OCI-LY3 (cell line): ENCODE measurements around the gene TSHR.
"Not testable (repeated sequence)": the region's sequence is repeated elsewhere in the genome, so short reads cannot be mapped to it uniquely, and the experiment has no call there.

ENCODE experiments used
- H2AFZ ChIP-seq: fragments of 200-600, 300-600 bp; shearing (Covaris generic); 2 replicates; pipeline ENCODE4 v1.6.0; 2014; ENCODE audit warnings: antibody characterized with exemption, low read depth, low read length
- H3K27ac ChIP-seq: fragments of 200-600, 300-600 bp; sonication (generic); 2 replicates; pipeline ENCODE4 v1.5.1; 2014; ENCODE audit warnings: mild to moderate bottlenecking, low read length, moderate library complexity, mixed read lengths
- H3K27me3 ChIP-seq: fragments of 200-600, 300-600 bp; sonication (generic); 2 replicates; pipeline ENCODE4 v1.6.1; 2014; ENCODE audit warnings: low read depth, low read length, mixed read lengths
- H3K36me3 ChIP-seq: fragments of 200-600, 300-600 bp; sonication (generic); replicated peaks from 2 replicates; pipeline ENCODE3; 2014; ENCODE audit warnings: low read depth, low read length, mixed read lengths
- H3K4me1 ChIP-seq: fragments of 300-600, 200-600 bp; sonication (generic); 2 replicates; pipeline ENCODE4 v1.6.1; 2014; ENCODE audit warnings: low read length, mixed read lengths
- H3K4me2 ChIP-seq: fragments of 200-600, 300-600 bp; sonication (generic); 2 replicates; pipeline ENCODE4 v1.6.1; 2014; ENCODE audit warnings: low read length, mixed read lengths
- H3K4me3 ChIP-seq: fragments of 300-600, 200-600 bp; sonication (generic); 2 replicates; pipeline ENCODE4 v1.5.1; 2014; ENCODE audit warnings: antibody characterized with exemption, mild to moderate bottlenecking, low read length, moderate library complexity
- H3K79me2 ChIP-seq: fragments of 300-600, 200-600 bp; shearing (Covaris generic); 2 replicates; pipeline ENCODE4 v1.6.1; 2014; ENCODE audit warnings: mild to moderate bottlenecking, low read length, mixed read lengths
- H3K9ac ChIP-seq: fragments of 300-600, 200-600 bp; shearing (Covaris generic); 2 replicates; pipeline ENCODE4 v1.6.0; 2014; ENCODE audit warnings: mild to moderate bottlenecking, low read length, moderate library complexity
- H3K9me3 ChIP-seq: fragments of 200-600, 300-600 bp; shearing (Covaris generic); 2 replicates; pipeline ENCODE4 v1.6.1; 2014; ENCODE audit warnings: low read length, mixed read lengths; ENCODE audit not compliant: insufficient read depth
- H4K20me1 ChIP-seq: fragments of 200-600, 300-600 bp; sonication (generic); 2 replicates; pipeline ENCODE4 v1.6.1; 2016; ENCODE audit warnings: low read length, mixed read lengths; ENCODE audit not compliant: insufficient read depth
- EZH2phosphoT487 ChIP-seq: fragments of 200-600 bp; shearing (Covaris generic); IDR thresholded peaks from 2 replicates; pipeline ENCODE4 v1.6.1; 2018; ENCODE audit warnings: antibody characterized with exemption, mixed run types, low read depth
- TF ChIP-seq, protein P1 (sequence below): fragments of 200-600, 300-600 bp; sonication (generic); IDR thresholded peaks from 2 replicates; pipeline ENCODE4 v1.5.1; 2014; ENCODE audit warnings: antibody characterized with exemption, low read length, low read depth

TSHR gene

DNA sequence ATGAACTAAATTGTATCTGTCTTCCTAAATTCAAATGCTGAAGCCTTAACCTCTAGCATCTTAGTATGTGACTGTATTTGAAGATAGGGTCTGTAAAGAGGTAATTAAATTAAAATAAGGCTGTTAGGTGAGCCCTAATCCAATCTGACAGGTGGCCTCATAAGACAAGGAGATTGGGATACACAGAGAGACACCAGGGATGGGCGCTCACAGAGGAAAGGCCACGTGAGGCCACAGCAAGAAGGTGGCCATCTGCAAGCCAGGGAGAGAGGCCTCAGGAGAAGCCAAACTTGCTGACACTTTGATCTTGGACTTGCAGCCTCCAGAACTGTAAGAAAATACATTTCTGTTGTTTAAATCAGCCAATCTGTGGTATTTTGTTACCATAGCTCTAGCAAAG, 154.8 kb downstream of the TSHR start:
- Histone ChIP-seq H4K20me1 (no peaks in the 10 kb centered on the region), H3K4me1 (no peaks in the 10 kb centered on the region), H3K4me2 (no peak overlapping the region), H3K27me3 (no peaks in the 10 kb centered on the region), H2AFZ (no peak overlapping the region), H3K9ac (no peak overlapping the region), H3K36me3 (no peaks in the 10 kb centered on the region), H3K27ac (no peak overlapping the region), H3K79me2 (no peaks in the 10 kb centered on the region), H3K4me3 (no peak overlapping the region), H3K9me3 (no peaks in the 10 kb centered on the region)
- TF ChIP-seq, protein P1, sequence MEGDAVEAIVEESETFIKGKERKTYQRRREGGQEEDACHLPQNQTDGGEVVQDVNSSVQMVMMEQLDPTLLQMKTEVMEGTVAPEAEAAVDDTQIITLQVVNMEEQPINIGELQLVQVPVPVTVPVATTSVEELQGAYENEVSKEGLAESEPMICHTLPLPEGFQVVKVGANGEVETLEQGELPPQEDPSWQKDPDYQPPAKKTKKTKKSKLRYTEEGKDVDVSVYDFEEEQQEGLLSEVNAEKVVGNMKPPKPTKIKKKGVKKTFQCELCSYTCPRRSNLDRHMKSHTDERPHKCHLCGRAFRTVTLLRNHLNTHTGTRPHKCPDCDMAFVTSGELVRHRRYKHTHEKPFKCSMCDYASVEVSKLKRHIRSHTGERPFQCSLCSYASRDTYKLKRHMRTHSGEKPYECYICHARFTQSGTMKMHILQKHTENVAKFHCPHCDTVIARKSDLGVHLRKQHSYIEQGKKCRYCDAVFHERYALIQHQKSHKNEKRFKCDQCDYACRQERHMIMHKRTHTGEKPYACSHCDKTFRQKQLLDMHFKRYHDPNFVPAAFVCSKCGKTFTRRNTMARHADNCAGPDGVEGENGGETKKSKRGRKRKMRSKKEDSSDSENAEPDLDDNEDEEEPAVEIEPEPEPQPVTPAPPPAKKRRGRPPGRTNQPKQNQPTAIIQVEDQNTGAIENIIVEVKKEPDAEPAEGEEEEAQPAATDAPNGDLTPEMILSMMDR, result no peak
- TF ChIP-seq EZH2phosphoT487, result no peak

GRCh38 chr14:81113176-81113575, 157.8 kb downstream of the TSHR start:
- H2AFZ ChIP-seq, result no peak overlapping the region
- H4K20me1 ChIP-seq, result no peaks in the 10 kb centered on the region
- H3K4me3 ChIP-seq, result no peak overlapping the region
- H3K79me2 ChIP-seq, result no peaks in the 10 kb centered on the region
- H3K4me1 ChIP-seq, result no peaks in the 10 kb centered on the region
- TF ChIP-seq EZH2phosphoT487, result no peak
- TF ChIP-seq, protein P1, result no peak
- H3K9me3 ChIP-seq, result no peaks in the 10 kb centered on the region
- no peak overlapping the region for H3K9ac ChIP-seq
- no peaks in the 10 kb centered on the region for H3K27me3 ChIP-seq
- no peak overlapping the region for H3K4me2 ChIP-seq
- no peaks in the 10 kb centered on the region for H3K36me3 ChIP-seq
- no peak overlapping the region for H3K27ac ChIP-seq

DNA sequence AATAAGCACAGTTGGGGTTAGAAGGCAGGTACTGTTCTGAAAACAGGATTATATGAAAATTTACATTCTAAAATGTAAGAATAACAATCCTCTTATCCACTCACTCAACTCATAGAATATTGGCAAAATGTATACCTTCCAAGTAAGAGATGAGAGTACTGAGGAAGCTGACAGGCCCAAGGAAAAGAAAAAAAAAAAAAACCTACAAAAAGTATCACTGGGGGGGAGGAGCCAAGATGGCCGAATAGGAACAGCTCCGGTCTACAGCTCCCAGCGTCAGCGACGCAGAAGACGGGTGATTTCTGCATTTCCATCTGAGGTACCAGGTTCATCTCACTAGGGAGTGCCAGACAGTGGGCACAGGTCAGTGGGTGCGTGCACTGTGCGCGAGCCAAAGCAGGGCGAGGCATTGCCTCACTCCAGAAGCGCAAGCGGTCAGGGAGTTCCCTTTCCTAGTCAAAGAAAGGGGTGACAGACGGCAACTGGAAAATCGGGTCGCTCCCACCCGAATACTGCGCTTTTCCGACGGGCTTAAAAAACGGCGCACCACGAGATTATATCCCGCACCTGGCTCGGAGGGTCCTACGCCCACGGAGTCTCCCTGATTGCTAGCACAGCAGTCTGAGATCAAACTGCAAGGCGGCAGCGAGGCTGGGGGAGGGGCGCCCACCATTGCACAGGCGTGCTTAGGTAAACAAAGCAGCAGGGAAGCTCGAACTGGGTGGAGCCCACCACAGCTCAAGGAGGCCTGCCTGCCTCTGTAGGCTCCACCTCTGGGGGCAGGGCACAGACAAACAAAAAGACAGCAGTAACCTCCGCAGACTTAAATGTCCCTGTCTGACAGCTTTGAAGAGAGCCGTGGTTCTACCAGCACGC, 158.8 kb downstream of the TSHR start:
- H3K27ac ChIP-seq, H3K4me1 ChIP-seq, H4K20me1 ChIP-seq, H3K4me3 ChIP-seq, H3K79me2 ChIP-seq, H3K36me3 ChIP-seq, H3K9me3 ChIP-seq, H3K4me2 ChIP-seq, H3K9ac ChIP-seq, H3K27me3 ChIP-seq, H2AFZ ChIP-seq: not testable (repeated sequence)

GRCh38 chr14:81120501-81120900, 165.1 kb downstream of the TSHR start:
- TF ChIP-seq, protein P1, result no peak
- TF ChIP-seq EZH2phosphoT487, result no peak
- Histone ChIP-seq H3K4me1 (no peaks in the 10 kb centered on the region), H3K4me2 (no peak overlapping the region), H2AFZ (no peak overlapping the region), H3K4me3 (no peak overlapping the region), H3K79me2 (no peaks in the 10 kb centered on the region), H3K27ac (no peak overlapping the region), H3K27me3 (no peaks in the 10 kb centered on the region), H3K9me3 (no peaks in the 10 kb centered on the region), H3K36me3 (no peaks in the 10 kb centered on the region), H3K9ac (no peak overlapping the region), H4K20me1 (no peaks in the 10 kb centered on the region)
